Bronchial epithelial cell (primary cell): ENCODE measurements around the gene KCNAB1. TPM values are rescaled to one million over a fixed set of nuclear protein-coding genes. Genes with fewer than 3 reads are reported as not detected.

Experiments
- DNase-seq: peaks from one replicate; pipeline ENCODE4 v3.0.0-alpha.2; 2010; ENCODE audit warnings: low read depth
- FAIRE-seq: peaks from 2 replicates; lab custom pipeline; 2011; peaks lifted over from hg19 to GRCh38; lab: Jason Lieb, UNC
- H3K27me3 ChIP-seq: 2 replicates; pipeline ENCODE4 v1.5.1; 2011; ENCODE audit warnings: low read length; ENCODE audit not compliant: control insufficient read depth, insufficient read depth
- H3K36me3 ChIP-seq: 2 replicates; pipeline ENCODE4 v1.5.1; 2011; ENCODE audit warnings: low read length; ENCODE audit not compliant: control insufficient read depth, insufficient read depth
- H3K4me3 ChIP-seq: 2 replicates; pipeline ENCODE4 v1.5.1; 2011; ENCODE audit warnings: mild to moderate bottlenecking, low read depth, low read length, control low read depth
- CTCF ChIP-seq: IDR thresholded peaks from 2 replicates; pipeline ENCODE4 v1.5.1; 2011; ENCODE audit warnings: mild to moderate bottlenecking, moderate library complexity, low read length, control low read depth, inconsistent platforms; ENCODE audit not compliant: insufficient read depth, severe bottlenecking
- total RNA-seq: library from RNA; depleted of rRNA; stranded (reverse); fragments of >200 nt; gene quantifications from 2 replicates; pipeline ENCODE4 v1.2.1, GENCODE V29; 2014

KCNAB1 gene
- total RNA-seq, 1 donor from 2014 or later, result 0.26 TPM

GRCh38 chr3:156433138-156433537 is 312.8 kb downstream of the KCNAB1 start:
- H3K4me3 ChIP-seq, result no peak overlapping the region
- no peak for FAIRE-seq
- peak; percentile 40 for DNase-seq
- no peak for TF ChIP-seq CTCF
- H3K27me3 ChIP-seq, result no peaks in the 10 kb centered on the region
- no peaks in the 10 kb centered on the region for H3K36me3 ChIP-seq

GRCh38 chr3:156433910-156434309 is 313.5 kb downstream of the KCNAB1 start:
- no peak for TF ChIP-seq CTCF
- Histone ChIP-seq H3K27me3 (no peaks in the 10 kb centered on the region), H3K36me3 (no peaks in the 10 kb centered on the region), H3K4me3 (no peak overlapping the region)
- DNase-seq, result peak; percentile 17
- FAIRE-seq, result no peak

- DNase-seq (peak; percentile 59), FAIRE-seq (no peak)
- no peak for TF ChIP-seq CTCF
- Histone ChIP-seq H3K4me3 (no peak overlapping the region), H3K27me3 (no peaks in the 10 kb centered on the region), H3K36me3 (no peaks in the 10 kb centered on the region)
These were observed 314.5 kb downstream of the KCNAB1 start for GRCh38 chr3:156434921-156435320.

GRCh38 chr3:156443079-156443478 is 322.7 kb downstream of the KCNAB1 start:
- DNase-seq (no peak), FAIRE-seq (peak; percentile 64)
- no peak for TF ChIP-seq CTCF
- no peak overlapping the region for H3K4me3 ChIP-seq
- H3K27me3 ChIP-seq, result no peaks in the 10 kb centered on the region
- H3K36me3 ChIP-seq, result no peaks in the 10 kb centered on the region

GRCh38 chr3:156445117-156446090 is 325.0 kb downstream of the KCNAB1 start:
- no peak overlapping the region for H3K4me3 ChIP-seq
- H3K27me3 ChIP-seq, result no peaks in the 10 kb centered on the region
- H3K36me3 ChIP-seq, result no peaks in the 10 kb centered on the region
- DNase-seq (no peak), FAIRE-seq (no peak)
- no peak for TF ChIP-seq CTCF
